Activated naive CD8-positive, alpha-beta T cell (primary cell): ENCODE results near the gene GSDMA.

Experiments
- H3K27ac Mint-ChIP-seq: one replicate; pipeline ENCODE4 v1.8.0; 2021; ENCODE audit warnings: mixed read lengths
- H3K27me3 Mint-ChIP-seq: one replicate; pipeline ENCODE4 v1.8.0; 2021; ENCODE audit warnings: mixed read lengths
- H3K36me3 Mint-ChIP-seq: one replicate; pipeline ENCODE4 v1.8.0; 2021; ENCODE audit warnings: mixed read lengths
- H3K4me1 Mint-ChIP-seq: one replicate; pipeline ENCODE4 v1.8.0; 2021; ENCODE audit warnings: low read depth, mixed read lengths
- H3K4me3 Mint-ChIP-seq: one replicate; pipeline ENCODE4 v1.8.0; 2021; ENCODE audit warnings: mild to moderate bottlenecking, mixed read lengths
- H3K9me3 Mint-ChIP-seq: one replicate; pipeline ENCODE4 v1.8.0; 2021; ENCODE audit warnings: low read depth, mixed read lengths

The GSDMA gene

GRCh38 chr17:39966771-39967170 lies 4.0 kb downstream of the GSDMA start:
- H3K9me3 Mint-ChIP-seq, result no peaks in the 10 kb centered on the region
- no peak overlapping the region for H3K27ac Mint-ChIP-seq
- H3K4me3 Mint-ChIP-seq, result no peak overlapping the region
- H3K27me3 Mint-ChIP-seq, result no peaks in the 10 kb centered on the region
- H3K36me3 Mint-ChIP-seq, result no peaks in the 10 kb centered on the region
- peaks cover 23% of the 10 kb centered on the region for H3K4me1 Mint-ChIP-seq

GRCh38 chr17:39968761-39969160 lies 6.0 kb downstream of the GSDMA start:
- Mint-ChIP-seq H3K4me3 (no peak overlapping the region), H3K4me1 (peaks cover 6% of the 10 kb centered on the region), H3K36me3 (no peaks in the 10 kb centered on the region), H3K27ac (no peak overlapping the region), H3K27me3 (no peaks in the 10 kb centered on the region), H3K9me3 (no peaks in the 10 kb centered on the region)

DNA sequence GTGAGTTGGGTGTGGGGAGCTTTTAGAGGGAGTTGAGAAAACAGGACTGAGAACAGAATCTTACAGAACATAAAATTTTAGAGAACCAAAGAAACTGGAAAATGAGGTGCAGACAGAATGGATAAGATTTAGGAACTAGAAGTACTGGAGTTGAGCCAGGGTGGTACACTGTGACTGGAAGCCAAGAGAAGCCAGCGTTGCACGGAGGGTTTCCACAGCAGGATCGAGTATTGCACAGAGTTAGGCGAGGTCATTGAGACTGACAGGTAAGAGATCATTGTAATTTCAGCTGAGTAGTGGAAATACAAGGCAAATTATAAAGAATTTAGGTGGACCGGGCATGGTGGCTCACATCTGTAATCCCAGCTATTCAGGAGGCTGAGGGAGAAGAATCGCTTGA lies 6.6 kb downstream of the GSDMA start:
- Mint-ChIP-seq H3K9me3 (no peaks in the 10 kb centered on the region), H3K27me3 (no peaks in the 10 kb centered on the region), H3K36me3 (no peaks in the 10 kb centered on the region), H3K4me3 (no peak overlapping the region), H3K4me1 (peaks cover 3% of the 10 kb centered on the region), H3K27ac (no peak overlapping the region)

GRCh38 chr17:39970157-39970692 lies 7.4 kb downstream of the GSDMA start:
- H3K9me3 Mint-ChIP-seq, result no peaks in the 10 kb centered on the region
- no peaks in the 10 kb centered on the region for H3K4me1 Mint-ChIP-seq
- H3K36me3 Mint-ChIP-seq, result no peaks in the 10 kb centered on the region
- H3K27ac Mint-ChIP-seq, result no peak overlapping the region
- no peaks in the 10 kb centered on the region for H3K27me3 Mint-ChIP-seq
- H3K4me3 Mint-ChIP-seq, result no peak overlapping the region

DNA sequence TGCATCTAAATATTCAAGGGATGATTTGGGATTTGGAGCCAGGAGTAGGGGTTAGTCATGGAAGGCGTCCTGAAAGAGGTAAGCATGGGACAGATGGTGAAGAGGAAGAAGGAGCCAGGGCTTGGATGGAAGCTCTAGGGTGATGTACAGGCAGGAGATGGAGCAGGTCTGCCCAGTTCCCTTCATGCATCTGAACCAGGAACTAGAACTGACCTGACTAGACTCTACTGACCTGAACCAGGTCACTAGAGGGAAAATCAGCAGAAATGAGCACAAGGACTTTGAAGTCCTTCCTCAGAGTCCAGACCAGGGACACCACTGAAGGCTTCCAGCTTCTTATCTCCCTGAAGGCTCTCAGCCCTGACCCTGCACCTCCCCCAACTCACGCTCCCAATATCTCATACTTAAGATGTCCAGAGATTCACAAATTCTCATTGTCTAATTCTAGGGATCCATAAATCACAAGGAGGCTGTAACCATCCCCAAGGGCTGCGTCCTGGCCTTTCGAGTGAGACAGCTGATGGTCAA lies 8.3 kb downstream of the GSDMA start:
- no peak overlapping the region for H3K4me3 Mint-ChIP-seq
- no peaks in the 10 kb centered on the region for H3K4me1 Mint-ChIP-seq
- H3K9me3 Mint-ChIP-seq, result no peaks in the 10 kb centered on the region
- no peaks in the 10 kb centered on the region for H3K27me3 Mint-ChIP-seq
- H3K27ac Mint-ChIP-seq, result no peak overlapping the region
- no peaks in the 10 kb centered on the region for H3K36me3 Mint-ChIP-seq

DNA sequence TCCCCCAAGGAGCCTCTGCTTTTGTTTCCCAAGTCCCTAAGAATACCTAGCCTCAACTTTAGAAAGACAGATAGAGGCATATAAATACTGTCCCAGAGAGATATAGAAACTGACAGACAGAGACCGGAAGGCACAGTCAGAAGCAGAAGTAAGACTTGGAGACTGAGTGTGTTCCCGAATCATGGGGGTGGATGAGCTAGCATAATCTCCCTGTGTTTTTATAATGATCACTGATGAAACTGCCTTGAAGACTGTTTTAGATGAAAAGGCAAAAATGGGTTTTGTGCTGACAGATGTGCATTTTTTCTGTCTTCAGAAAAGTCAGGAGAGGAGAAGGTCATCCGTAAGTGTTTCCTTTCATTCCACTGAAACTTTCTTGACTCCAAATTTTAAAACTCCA lies 9.5 kb downstream of the GSDMA start:
- Mint-ChIP-seq H3K27ac (no peak overlapping the region), H3K9me3 (no peaks in the 10 kb centered on the region), H3K36me3 (no peaks in the 10 kb centered on the region), H3K4me3 (no peak overlapping the region), H3K4me1 (no peaks in the 10 kb centered on the region), H3K27me3 (no peaks in the 10 kb centered on the region)

GRCh38 chr17:39973496-39973895 lies 10.7 kb downstream of the GSDMA start:
- Mint-ChIP-seq H3K36me3 (no peaks in the 10 kb centered on the region), H3K27me3 (no peaks in the 10 kb centered on the region)

GRCh38 chr17:39974433-39974832 lies 11.6 kb downstream of the GSDMA start:
- no peaks in the 10 kb centered on the region for H3K27me3 Mint-ChIP-seq
- H3K36me3 Mint-ChIP-seq, result no peaks in the 10 kb centered on the region
- H3K9me3 Mint-ChIP-seq, result no peaks in the 10 kb centered on the region
- no peak overlapping the region for H3K27ac Mint-ChIP-seq
- H3K4me3 Mint-ChIP-seq, result no peak overlapping the region
- peaks cover 4% of the 10 kb centered on the region for H3K4me1 Mint-ChIP-seq

More at GRCh38 chr17:39973496-39973895, 10.7 kb downstream of the GSDMA start:
- Mint-ChIP-seq H3K4me1 (no peaks in the 10 kb centered on the region), H3K4me3 (no peak overlapping the region), H3K27ac (no peak overlapping the region), H3K9me3 (no peaks in the 10 kb centered on the region)

DNA sequence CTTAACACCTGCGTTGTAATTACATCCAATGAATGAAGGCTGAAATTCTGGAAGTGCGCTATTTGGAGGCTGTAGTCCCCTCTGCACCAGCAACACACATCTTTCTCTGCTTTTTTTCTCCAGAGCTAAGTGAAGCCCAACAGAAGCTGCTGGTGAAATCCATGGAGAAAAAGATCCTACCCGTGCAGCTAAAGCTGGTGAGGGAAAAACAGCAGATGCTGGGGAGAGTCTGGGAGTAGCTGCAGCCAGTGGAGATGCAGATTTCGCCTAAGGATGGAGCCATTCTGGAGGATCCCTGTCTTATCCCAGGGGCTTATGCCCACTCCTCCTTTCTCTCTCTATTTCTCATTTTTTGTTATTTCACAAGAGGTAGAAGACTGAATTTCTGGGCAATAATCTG lies 13.0 kb downstream of the GSDMA start:
- H3K27ac Mint-ChIP-seq, result no peak overlapping the region
- H3K9me3 Mint-ChIP-seq, result no peaks in the 10 kb centered on the region
- no peak overlapping the region for H3K4me3 Mint-ChIP-seq
- H3K36me3 Mint-ChIP-seq, result no peaks in the 10 kb centered on the region
- H3K4me1 Mint-ChIP-seq, result peaks cover 14% of the 10 kb centered on the region
- H3K27me3 Mint-ChIP-seq, result no peaks in the 10 kb centered on the region

- peaks cover 33% of the 10 kb centered on the region for H3K4me1 Mint-ChIP-seq
- H3K9me3 Mint-ChIP-seq, result no peaks in the 10 kb centered on the region
- H3K27ac Mint-ChIP-seq, result no peak overlapping the region
- H3K36me3 Mint-ChIP-seq, result no peaks in the 10 kb centered on the region
- peak overlapping the region; percentile 95 for H3K4me3 Mint-ChIP-seq
- no peaks in the 10 kb centered on the region for H3K27me3 Mint-ChIP-seq
Observed at GRCh38 chr17:39979016-39979670, 16.3 kb downstream of the GSDMA start.

GRCh38 chr17:39979893-39980350 lies 17.1 kb downstream of the GSDMA start:
- H3K9me3 Mint-ChIP-seq, result no peaks in the 10 kb centered on the region
- H3K36me3 Mint-ChIP-seq, result no peaks in the 10 kb centered on the region
- peak overlapping the region; percentile 92 for H3K27ac Mint-ChIP-seq
- no peaks in the 10 kb centered on the region for H3K27me3 Mint-ChIP-seq
- peak overlapping the region; percentile 95 for H3K4me3 Mint-ChIP-seq
- peaks cover 34% of the 10 kb centered on the region for H3K4me1 Mint-ChIP-seq

GRCh38 chr17:39980351-39981206 lies 17.8 kb downstream of the GSDMA start, which contains the start of gene PSMD3:
PSMD3 (plus strand) TSS chr17:39980807; CDS start chr17:39980971, 164 bp downstream.
- no peaks in the 10 kb centered on the region for H3K9me3 Mint-ChIP-seq
- peaks cover 36% of the 10 kb centered on the region for H3K4me1 Mint-ChIP-seq

DNA sequence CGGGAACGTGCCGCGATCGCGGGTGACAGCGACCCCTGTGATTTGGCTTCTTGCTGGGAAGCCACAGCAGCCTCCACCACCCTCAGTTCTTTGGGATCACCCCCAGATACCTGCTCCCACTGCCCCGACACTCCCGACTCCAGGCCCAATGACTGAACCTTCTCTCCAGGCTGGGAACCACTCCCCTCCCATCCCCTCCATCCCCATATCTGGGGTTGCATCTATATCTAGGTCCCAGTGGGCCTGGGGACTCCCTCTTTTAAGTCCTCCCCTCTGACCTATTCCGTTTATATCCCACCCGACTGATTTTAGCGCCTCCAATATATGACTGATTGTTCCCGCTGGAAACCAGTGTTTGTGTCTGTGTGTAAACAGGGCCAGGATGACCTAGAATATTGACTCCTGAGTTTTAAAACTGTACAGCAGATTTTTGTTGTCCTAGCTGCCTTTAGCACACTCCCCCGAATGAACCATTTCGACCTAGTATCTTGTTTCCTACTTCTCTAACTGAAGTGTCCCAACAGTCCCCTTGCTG lies 18.5 kb downstream of the GSDMA start:
- H3K9me3 Mint-ChIP-seq, result no peaks in the 10 kb centered on the region
- H3K4me3 Mint-ChIP-seq, result peak overlapping the region; percentile 95
- H3K4me1 Mint-ChIP-seq, result peaks cover 38% of the 10 kb centered on the region
- no peaks in the 10 kb centered on the region for H3K36me3 Mint-ChIP-seq
- no peaks in the 10 kb centered on the region for H3K27me3 Mint-ChIP-seq
- H3K27ac Mint-ChIP-seq, result peak overlapping the region; percentile 92

More at GRCh38 chr17:39980351-39981206, 17.8 kb downstream of the GSDMA start, which contains the start of gene PSMD3:
- Mint-ChIP-seq H3K4me3 (peak within 1 kb of the TSS; percentile 95), H3K27me3 (no peaks in the 10 kb centered on the region), H3K36me3 (no peaks in the 10 kb centered on the region), H3K27ac (peak within 1 kb of the TSS; percentile 92)

GRCh38 chr17:39981766-39982375 lies 19.1 kb downstream of the GSDMA start:
- H3K4me1 Mint-ChIP-seq, result peaks cover 38% of the 10 kb centered on the region
- no peaks in the 10 kb centered on the region for H3K36me3 Mint-ChIP-seq
- peak overlapping the region; percentile 92 for H3K27ac Mint-ChIP-seq
- no peaks in the 10 kb centered on the region for H3K9me3 Mint-ChIP-seq
- peak overlapping the region; percentile 95 for H3K4me3 Mint-ChIP-seq
- no peaks in the 10 kb centered on the region for H3K27me3 Mint-ChIP-seq
